Caco-2 (cell line): ENCODE measurements around the gene TSC22D2. TPM values are rescaled to one million over a fixed set of nuclear protein-coding genes. Genes with fewer than 3 reads are reported as not detected.

Experiments
- BruUV-seq: library from RNA; stranded (reverse); fragments of 400-500 nt; replicated peaks from 2 replicates; lab custom pipeline; 2021; lab: Mats Ljungman, UMichigan
- CTCF ChIA-PET: fragments of 300-600 bp; sonication (Branson Sonifier 250); formaldehyde crosslinking; loops from one replicate; lab custom pipeline; 2022; ENCODE audit warnings: antibody characterized with exemption; lab: Charles Lee
- POLR2A ChIA-PET: fragments of 300-600 bp; sonication (Branson Sonifier 250); formaldehyde crosslinking; loops from one replicate; lab custom pipeline; 2022; ENCODE audit warnings: antibody characterized with exemption; lab: Charles Lee
- DNase-seq, 2 experiments: peaks; one replicate each; pipeline versions ENCODE4 v3.0.0 to v3.0.0-alpha.2; 2020 to 2022
- H3K27me3 ChIP-seq: replicated peaks from 2 replicates; pipeline ENCODE4 v1.6.0; 2011; ENCODE audit warnings: low read length; ENCODE audit not compliant: control insufficient read depth, insufficient read depth
- H3K36me3 ChIP-seq: 2 replicates; pipeline ENCODE4 v1.5.1; 2011; ENCODE audit warnings: low read length; ENCODE audit not compliant: control insufficient read depth, insufficient read depth
- H3K4me1 ChIP-seq: fragments of 250-450 bp; sonication (Bioruptor Pico); 2 replicates; pipeline ENCODE4 v1.5.1; 2020; ENCODE audit warnings: mild to moderate bottlenecking
- H3K4me3 ChIP-seq: 2 replicates; pipeline ENCODE4 v1.5.1; 2011; ENCODE audit warnings: low read depth, mild to moderate bottlenecking, control low read depth, low read length
- H3K9me3 ChIP-seq: fragments of 250-450 bp; sonication (Bioruptor Pico); 2 replicates; pipeline ENCODE4 v1.5.1; 2020; ENCODE audit warnings: mild to moderate bottlenecking, moderate library complexity
- H3K27ac Mint-ChIP-seq: one replicate; pipeline ENCODE4 v1.8.0; 2022; ENCODE audit warnings: mixed read lengths; ENCODE audit not compliant: unreplicated experiment
- H3K27me3 Mint-ChIP-seq: one replicate; pipeline ENCODE4 v1.8.0; 2022; ENCODE audit warnings: mixed read lengths; ENCODE audit not compliant: insufficient read depth, unreplicated experiment
- H3K36me3 Mint-ChIP-seq: one replicate; pipeline ENCODE4 v1.8.0; 2022; ENCODE audit warnings: mild to moderate bottlenecking, mixed read lengths; ENCODE audit not compliant: insufficient read depth, unreplicated experiment
- H3K4me1 Mint-ChIP-seq: one replicate; pipeline ENCODE4 v1.8.0; 2022; ENCODE audit warnings: low read depth, mixed read lengths; ENCODE audit not compliant: unreplicated experiment
- H3K4me3 Mint-ChIP-seq: one replicate; pipeline ENCODE4 v1.8.0; 2022; ENCODE audit warnings: mild to moderate bottlenecking, moderate library complexity, mixed read lengths; ENCODE audit not compliant: unreplicated experiment
- H3K9me3 Mint-ChIP-seq: one replicate; pipeline ENCODE4 v1.8.0; 2022; ENCODE audit warnings: mixed read lengths; ENCODE audit not compliant: unreplicated experiment
- intact Hi-C: fragments of 100-400 bp; cut with micrococcal nuclease; formaldehyde crosslinking; loops from one replicate; pipeline ENCODE4 v1.10.0; 2022; ENCODE audit not compliant: unreplicated experiment
- total RNA-seq: library from RNA; stranded (reverse); gene quantifications from 2 replicates; pipeline ENCODE4 v1.2.3, GENCODE V29; 2022
- TF ChIP-seq, protein P1 (sequence below), 2 experiments: fragments of 200-600 bp in 1 of 2; IDR thresholded peaks; 1 replicate in 1 of 2; 2 replicates in 1 of 2; pipeline versions ENCODE4 v1.5.1 to v1.8.0; 2011 to 2022; ENCODE audit warnings: antibody characterized with exemption in 1 of 2, control low read depth in 1 of 2, inconsistent platforms in 1 of 2, low read depth in 1 of 2, low read length in 1 of 2, mild to moderate bottlenecking in 1 of 2, moderate library complexity in 1 of 2; ENCODE audit not compliant: insufficient read depth in 1 of 2, severe bottlenecking in 1 of 2, unreplicated experiment in 1 of 2

TSC22D2 gene
- total RNA-seq, 1 experiment from 2014 or later: 30.8 TPM

DNA sequence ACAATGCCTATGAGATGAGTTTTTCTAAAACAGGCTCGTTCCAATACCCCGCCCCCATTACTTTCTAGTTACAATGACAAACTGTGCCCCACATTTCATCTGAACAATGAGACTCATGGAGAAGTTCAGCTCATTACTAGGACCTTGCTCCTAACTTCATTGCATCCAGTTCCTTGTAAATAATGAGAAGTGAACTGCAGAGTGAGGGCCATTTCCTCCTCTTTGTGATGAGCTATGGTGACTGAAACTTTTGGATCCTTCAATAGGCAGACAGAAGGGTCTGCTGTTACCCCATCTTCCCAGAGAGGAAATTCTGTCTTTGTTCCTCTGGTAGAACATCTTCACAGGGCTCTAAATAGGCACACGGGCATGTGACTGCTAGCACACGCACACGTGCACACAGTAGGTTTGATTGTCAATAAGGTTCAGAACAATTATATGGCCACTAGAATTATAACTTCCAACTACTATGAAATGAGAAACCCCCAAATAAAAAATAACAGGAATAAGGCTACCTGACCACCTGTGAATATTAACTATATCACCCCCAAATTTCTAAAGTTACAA is 86.4 kb downstream of the TSC22D2 start:
- no peak overlapping the region for H3K27ac Mint-ChIP-seq
- POLR2A ChIA-PET: no interaction called here
- no peaks in the 10 kb centered on the region for H3K27me3 Mint-ChIP-seq
- TF ChIP-seq, protein P1, sequence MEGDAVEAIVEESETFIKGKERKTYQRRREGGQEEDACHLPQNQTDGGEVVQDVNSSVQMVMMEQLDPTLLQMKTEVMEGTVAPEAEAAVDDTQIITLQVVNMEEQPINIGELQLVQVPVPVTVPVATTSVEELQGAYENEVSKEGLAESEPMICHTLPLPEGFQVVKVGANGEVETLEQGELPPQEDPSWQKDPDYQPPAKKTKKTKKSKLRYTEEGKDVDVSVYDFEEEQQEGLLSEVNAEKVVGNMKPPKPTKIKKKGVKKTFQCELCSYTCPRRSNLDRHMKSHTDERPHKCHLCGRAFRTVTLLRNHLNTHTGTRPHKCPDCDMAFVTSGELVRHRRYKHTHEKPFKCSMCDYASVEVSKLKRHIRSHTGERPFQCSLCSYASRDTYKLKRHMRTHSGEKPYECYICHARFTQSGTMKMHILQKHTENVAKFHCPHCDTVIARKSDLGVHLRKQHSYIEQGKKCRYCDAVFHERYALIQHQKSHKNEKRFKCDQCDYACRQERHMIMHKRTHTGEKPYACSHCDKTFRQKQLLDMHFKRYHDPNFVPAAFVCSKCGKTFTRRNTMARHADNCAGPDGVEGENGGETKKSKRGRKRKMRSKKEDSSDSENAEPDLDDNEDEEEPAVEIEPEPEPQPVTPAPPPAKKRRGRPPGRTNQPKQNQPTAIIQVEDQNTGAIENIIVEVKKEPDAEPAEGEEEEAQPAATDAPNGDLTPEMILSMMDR (IDR thresholded peaks at IDR 0.05; ENCODE audit: insufficient read depth in 1 of 2, low read depth in 1 of 2, low read length in 1 of 2, severe bottlenecking in 1 of 2, unreplicated experiment in 1 of 2): no peak
- Histone ChIP-seq H3K4me1 (peaks cover 8% of the 10 kb centered on the region; the same call in 1 of the 2 replicates), H3K36me3 (no peaks in the 10 kb centered on the region), H3K4me3 (no peak overlapping the region), H3K9me3 (no peaks in the 10 kb centered on the region), H3K27me3 (no peaks in the 10 kb centered on the region)
- no TSS peak for BruUV-seq
- no peaks in the 10 kb centered on the region for H3K9me3 Mint-ChIP-seq
- no peak overlapping the region for H3K4me3 Mint-ChIP-seq
- no peaks in the 10 kb centered on the region for H3K4me1 Mint-ChIP-seq
- intact Hi-C loops: loop anchor here (2.0 to 10.0 kb wide), 2 partner anchors 124 to 530 kb away; no protein-coding TSS in a partner anchor
- H3K36me3 Mint-ChIP-seq: no peaks in the 10 kb centered on the region
- DNase-seq: no peak
- CTCF ChIA-PET: interaction anchor here (0.6 to 1.8 kb wide), 4 partner anchors 10 to 271 kb away, joined by 3 to 23 read pairs (median 4); no protein-coding TSS in a partner anchor

DNA sequence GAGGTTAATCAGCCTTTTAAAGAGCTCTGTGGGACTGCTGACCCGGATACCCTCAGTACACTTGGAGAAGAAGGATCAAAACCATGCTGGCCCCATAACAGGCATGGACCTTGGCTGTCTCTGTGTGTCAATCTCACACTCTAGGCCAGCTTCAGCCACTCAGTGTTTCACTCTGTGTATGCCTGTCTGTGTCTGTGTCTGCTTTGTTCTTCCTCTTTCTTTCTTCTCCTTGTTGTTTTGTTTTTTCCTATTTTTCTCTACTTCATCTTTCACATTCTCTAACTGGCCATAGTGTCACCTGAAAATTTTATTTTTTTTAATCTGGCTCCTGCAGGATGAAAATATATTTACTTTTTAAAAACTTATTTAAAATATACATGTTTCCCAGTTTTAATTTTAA is 87.1 kb downstream of the TSC22D2 start:
- no peaks in the 10 kb centered on the region for H3K4me1 Mint-ChIP-seq
- H3K36me3 Mint-ChIP-seq: no peaks in the 10 kb centered on the region
- no peak overlapping the region for H3K27ac Mint-ChIP-seq
- intact Hi-C loops: loop anchor here (1.0 to 10.0 kb wide), 5 partner anchors 85 to 530 kb away; no protein-coding TSS in a partner anchor
- no peak for DNase-seq
- ChIA-PET CTCF (interaction anchor here (0.7 to 1.8 kb wide), 9 partner anchors 10 to 259 kb away, joined by 3 to 23 read pairs (median 5); partner anchors contain the start of gene TSC22D2), POLR2A (interaction anchor here (0.7 kb wide), 1 partner anchor 83 kb away, joined by 3 read pairs; no protein-coding TSS in a partner anchor)
- H3K9me3 ChIP-seq: 0 out of 2 replicates have a peak, but pooled peaks cover 4% of the 10 kb centered on the region
- no peak overlapping the region for H3K4me3 Mint-ChIP-seq
- BruUV-seq: no TSS peak
- no peak overlapping the region for H3K4me3 ChIP-seq
- H3K4me1 ChIP-seq: peaks cover 4% of the 10 kb centered on the region; the same call in 1 of the 2 replicates
- no peaks in the 10 kb centered on the region for H3K27me3 ChIP-seq
- no peaks in the 10 kb centered on the region for H3K9me3 Mint-ChIP-seq
- no peaks in the 10 kb centered on the region for H3K36me3 ChIP-seq
- TF ChIP-seq, protein P1 (IDR thresholded peaks at IDR 0.05; ENCODE audit: insufficient read depth in 1 of 2, low read depth in 1 of 2, low read length in 1 of 2, severe bottlenecking in 1 of 2, unreplicated experiment in 1 of 2): no peak
- H3K27me3 Mint-ChIP-seq: no peaks in the 10 kb centered on the region

DNA sequence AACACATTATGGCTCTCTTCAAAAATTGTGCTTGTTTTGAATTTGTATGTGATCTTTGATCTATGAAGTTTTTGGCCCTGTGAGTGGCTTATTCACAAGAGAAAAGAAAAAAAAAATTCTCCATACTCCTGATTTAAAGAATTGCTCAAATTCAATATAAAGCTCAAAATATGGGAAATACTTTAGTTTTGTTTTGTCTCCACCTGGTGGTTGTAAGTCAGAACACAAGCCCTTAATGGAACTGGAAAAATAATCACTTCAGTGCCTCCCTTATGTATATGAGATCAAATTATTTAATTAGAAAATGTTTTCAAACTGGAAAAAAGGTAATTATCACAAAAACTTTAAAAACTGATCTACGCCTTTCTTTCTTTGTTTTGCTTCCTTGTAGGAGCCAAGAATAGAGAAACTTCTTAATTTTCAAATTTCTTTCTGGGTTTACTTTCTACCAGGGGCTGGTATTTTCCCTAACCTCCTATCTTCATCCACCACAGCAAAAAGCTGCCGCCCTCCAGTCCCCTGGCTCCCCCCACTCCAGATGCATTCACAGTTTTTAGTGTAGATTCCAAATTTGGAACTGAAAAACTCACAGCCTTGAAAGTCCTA is 87.6 kb downstream of the TSC22D2 start:
- POLR2A ChIA-PET: interaction anchor here (0.7 kb wide), 1 partner anchor 83 kb away, joined by 3 read pairs; no protein-coding TSS in a partner anchor
- CTCF ChIA-PET: interaction anchor here (0.7 to 1.8 kb wide), 9 partner anchors 9 to 259 kb away, joined by 3 to 23 read pairs (median 5); partner anchors contain the start of gene TSC22D2
- H3K4me3 Mint-ChIP-seq: no peak overlapping the region
- no peaks in the 10 kb centered on the region for H3K27me3 ChIP-seq
- peaks cover 10% of the 10 kb centered on the region; the same call in 1 of the 2 replicates for H3K9me3 ChIP-seq
- intact Hi-C loops: loop anchor here (1.0 to 10.0 kb wide), 6 partner anchors 85 to 531 kb away; no protein-coding TSS in a partner anchor
- no peak overlapping the region for H3K4me3 ChIP-seq
- no TSS peak for BruUV-seq
- TF ChIP-seq, protein P1 (IDR thresholded peaks at IDR 0.05; ENCODE audit: insufficient read depth in 1 of 2, low read depth in 1 of 2, low read length in 1 of 2, severe bottlenecking in 1 of 2, unreplicated experiment in 1 of 2): peak; percentile 62
- H3K27ac Mint-ChIP-seq: no peak overlapping the region
- H3K4me1 Mint-ChIP-seq: no peaks in the 10 kb centered on the region
- H3K4me1 ChIP-seq: no peaks in the 10 kb centered on the region; the same call in 1 of the 2 replicates
- H3K9me3 Mint-ChIP-seq: no peaks in the 10 kb centered on the region
- no peaks in the 10 kb centered on the region for H3K36me3 Mint-ChIP-seq
- no peaks in the 10 kb centered on the region for H3K36me3 ChIP-seq
- DNase-seq: peak in 1 of 2 experiments; percentile 42
- H3K27me3 Mint-ChIP-seq: no peaks in the 10 kb centered on the region
